GM21576 (cell line): ENCODE results near the gene MYL1.

Source experiments
- ATAC-seq: cut with Tn5 transposase; IDR thresholded peaks from one replicate; pipeline ENCODE4 v1.9.1; 2021; ENCODE audit warnings: mild to moderate bottlenecking, moderate library complexity; ENCODE audit not compliant: unreplicated experiment

Gene MYL1

DNA sequence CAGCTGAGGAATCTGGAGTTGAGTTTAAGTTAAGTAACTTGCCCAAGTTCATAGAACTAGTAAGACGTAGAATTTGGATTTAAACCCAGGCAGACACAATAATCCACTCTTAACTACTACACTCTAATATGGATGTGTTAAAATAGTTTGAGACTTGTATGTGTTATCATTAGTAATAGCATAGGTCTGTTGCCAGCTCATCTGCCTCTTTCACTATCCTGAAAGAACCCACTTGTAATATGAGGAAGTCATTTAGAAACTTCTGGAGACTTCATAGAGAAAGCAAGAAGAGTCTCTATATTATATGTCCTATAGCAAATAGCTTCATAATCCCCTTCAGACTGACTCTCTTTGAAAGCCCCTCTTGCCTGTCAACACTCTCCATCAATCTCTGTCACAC lies 46.7 kb downstream of the MYL1 start:
- no peak for ATAC-seq

DNA sequence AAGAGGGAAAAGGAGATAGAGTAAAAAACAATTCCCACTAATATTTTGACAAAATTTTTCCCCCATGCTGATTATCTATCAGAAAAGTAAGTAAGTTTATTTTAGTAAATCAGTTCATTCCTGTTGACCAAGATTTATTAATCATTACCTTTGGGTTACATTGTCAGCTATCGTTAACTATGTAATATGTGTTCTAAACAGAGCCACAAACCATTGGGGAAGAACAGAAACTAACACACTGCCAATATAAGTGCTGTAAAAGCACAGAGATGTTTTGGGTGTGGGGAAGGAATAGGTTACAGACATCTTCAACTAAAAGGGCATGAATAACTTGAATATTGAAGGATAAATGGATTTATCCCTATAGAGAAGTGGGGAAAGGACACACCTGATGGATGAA lies 47.3 kb downstream of the MYL1 start:
- ATAC-seq, result no peak

DNA sequence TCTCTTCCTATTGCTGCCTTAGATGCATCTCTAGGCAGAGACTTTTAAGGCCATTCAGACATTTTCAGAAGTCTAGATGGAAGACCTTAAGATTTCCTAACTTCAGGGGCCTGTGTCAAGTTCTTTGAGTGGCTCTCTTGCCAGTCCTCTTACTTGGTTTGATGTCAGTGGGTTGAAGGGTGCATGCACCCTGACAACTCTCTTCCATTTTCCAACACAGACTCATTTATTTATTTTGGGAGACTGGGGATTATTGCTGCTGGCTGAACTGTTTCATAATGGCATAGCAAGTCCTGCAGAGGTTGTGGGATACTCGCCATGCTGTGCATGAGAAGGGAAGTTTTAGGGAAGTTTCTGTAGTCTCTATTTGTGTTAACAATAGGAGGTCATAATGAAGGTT lies 50.7 kb downstream of the MYL1 start:
- no peak for ATAC-seq

DNA sequence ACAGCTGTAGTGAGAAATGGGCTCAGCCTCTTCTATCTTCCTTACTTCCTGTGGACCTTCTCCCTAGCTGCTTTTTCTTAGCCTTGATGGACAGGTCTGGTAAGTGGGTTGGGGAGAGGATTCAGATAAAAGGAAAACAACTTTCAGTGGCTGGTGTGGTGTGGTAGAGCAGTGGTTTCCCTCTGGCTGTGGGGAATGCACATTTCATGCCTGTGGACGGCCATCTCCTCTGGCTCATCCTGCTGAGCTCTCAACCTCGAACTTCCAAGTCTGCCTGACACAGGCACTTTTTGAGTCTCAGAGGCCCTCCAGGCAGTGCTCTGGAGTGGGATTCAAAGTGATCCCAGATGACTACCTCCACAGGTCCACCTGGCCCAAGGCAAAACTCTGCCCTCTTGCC lies 51.1 kb downstream of the MYL1 start:
- ATAC-seq, result no peak

- ATAC-seq, result no peak
Observed at GRCh38 chr2:210262036-210262435, 52.9 kb downstream of the MYL1 start.

- no peak for ATAC-seq
Observed at GRCh38 chr2:210259687-210260086, 55.3 kb downstream of the MYL1 start.

DNA sequence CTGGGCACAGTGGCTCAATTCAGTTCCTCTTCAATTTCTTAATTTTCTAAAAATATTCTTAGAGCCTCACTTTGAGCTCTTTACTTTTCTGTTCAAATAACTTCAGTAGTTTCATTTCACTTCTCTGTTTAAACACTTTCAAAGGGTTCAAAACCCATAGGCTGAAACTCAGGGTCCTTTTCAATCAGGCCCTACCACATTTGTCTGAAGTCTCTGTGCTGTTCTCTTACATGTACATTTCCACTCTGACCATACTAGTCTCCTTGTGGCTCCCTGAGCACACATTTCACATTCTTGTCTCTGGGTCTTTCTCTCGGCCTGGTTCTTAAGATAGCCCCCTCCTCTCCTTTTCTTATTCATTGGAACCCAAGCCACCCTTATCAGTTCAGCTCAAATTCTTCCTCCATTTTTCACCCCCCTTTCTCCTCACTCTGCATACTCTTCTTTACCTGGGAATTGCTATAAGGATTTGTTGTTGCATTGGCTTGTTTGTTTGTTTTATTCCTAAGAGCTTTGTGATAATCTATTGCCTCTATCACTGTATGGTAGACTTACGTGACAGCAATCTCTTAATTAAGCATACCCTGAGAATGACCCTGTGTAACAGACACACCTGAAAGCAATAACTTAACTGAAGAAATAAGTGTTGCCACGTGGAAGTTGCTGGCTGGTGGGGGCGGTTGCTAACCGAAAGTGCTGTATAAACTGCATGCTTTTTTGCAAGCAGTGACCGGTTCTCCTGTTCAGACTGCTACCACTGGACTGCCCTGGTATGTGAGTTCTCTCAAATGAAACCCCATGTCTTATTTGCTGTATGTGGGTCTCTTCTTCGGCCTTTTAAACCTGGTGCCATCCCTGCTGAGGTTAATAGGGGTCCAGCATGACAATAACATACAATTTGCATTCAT lies 62.0 kb downstream of the MYL1 start:
- ATAC-seq, result no peak

- no peak for ATAC-seq
Observed at GRCh38 chr2:210250622-210251021, 64.4 kb downstream of the MYL1 start.
